ENCODE results near the gene SFT2D3.

DNA sequence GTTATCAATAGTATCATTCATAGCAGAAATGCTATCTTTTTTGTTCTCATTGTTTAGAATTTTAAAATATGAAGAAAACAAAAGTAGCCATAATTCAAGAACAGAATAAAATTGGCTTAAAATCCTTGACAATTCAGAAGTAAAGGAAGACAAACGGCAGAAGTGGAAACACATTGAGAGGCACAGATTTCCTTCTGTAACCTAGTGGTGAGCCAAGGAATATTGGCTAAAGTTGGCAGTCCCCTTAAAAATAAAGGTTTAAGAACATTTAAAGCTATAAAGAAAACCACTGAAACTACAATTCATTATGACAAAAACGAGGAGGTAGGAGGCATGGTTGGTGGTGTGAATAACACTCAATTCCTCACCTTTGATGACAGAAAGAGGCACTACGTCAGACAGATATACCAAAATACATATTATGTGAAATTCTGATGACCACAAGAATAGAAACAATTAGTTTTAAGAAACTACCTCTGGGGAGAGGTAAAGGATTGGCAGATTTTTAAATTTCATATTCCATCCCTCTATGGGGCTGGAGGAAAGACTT lies 42.3 kb downstream of the SFT2D3 start:
- TF ChIP-seq CTCF (IDR thresholded peaks at IDR 0.05) (no peak), CBX8 (IDR thresholded peaks at IDR 0.05) (no peak), CBX2 (IDR thresholded peaks at IDR 0.05; ENCODE audit: borderline replicate concordance, low read depth) (no peak), PBX3 (IDR thresholded peaks at IDR 0.05) (no peak), EHMT2 (IDR thresholded peaks at IDR 0.05; ENCODE audit: low read depth) (no peak), RFX5 (IDR thresholded peaks at IDR 0.05) (no peak), RNF2 (IDR thresholded peaks at IDR 0.05; ENCODE audit: borderline replicate concordance, low read depth) (no peak), KDM1A (IDR thresholded peaks at IDR 0.05; ENCODE audit: low read depth) (no peak), MYC (IDR thresholded peaks at IDR 0.05; ENCODE audit: borderline replicate concordance, low read length) (no peak), ESRRA (IDR thresholded peaks at IDR 0.05; ENCODE audit: borderline replicate concordance, low read length) (no peak), POLR2AphosphoS2 (conservative IDR thresholded peaks at IDR 0.05; ENCODE audit: low read length) (no peak), POLR2A (IDR thresholded peaks at IDR 0.05; ENCODE audit: low read length) (no peak)
- TF ChIP-seq, protein P1, sequence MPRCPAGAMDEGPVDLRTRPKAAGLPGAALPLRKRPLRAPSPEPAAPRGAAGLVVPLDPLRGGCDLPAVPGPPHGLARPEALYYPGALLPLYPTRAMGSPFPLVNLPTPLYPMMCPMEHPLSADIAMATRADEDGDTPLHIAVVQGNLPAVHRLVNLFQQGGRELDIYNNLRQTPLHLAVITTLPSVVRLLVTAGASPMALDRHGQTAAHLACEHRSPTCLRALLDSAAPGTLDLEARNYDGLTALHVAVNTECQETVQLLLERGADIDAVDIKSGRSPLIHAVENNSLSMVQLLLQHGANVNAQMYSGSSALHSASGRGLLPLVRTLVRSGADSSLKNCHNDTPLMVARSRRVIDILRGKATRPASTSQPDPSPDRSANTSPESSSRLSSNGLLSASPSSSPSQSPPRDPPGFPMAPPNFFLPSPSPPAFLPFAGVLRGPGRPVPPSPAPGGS (IDR thresholded peaks at IDR 0.05), result no peak
